ENCODE results near the gene PLS3.
A peak's percentile ranks its signal among the peaks of the same experiment; 100 is the strongest.

Gene PLS3

DNA sequence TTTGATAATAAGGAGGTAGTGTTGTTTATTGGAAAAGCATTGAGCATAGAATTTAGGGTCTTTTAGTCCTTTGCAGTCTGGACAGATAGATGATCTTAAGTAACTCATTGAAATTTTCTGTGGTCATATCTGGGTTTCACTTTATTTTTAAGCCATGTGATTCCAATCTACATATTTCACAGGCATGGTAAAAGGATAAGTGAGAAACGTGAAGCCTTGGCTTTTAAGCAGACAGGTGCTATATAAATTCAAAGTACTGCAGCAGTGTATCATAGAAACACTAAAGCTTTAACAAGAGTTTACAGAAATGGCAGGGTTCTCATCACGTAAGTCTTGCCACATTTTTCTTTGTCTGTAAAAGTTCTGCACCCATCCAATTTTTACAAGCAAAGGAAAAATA, 4.9 kb downstream of the PLS3 start:
- DNase-seq = no peak

DNA sequence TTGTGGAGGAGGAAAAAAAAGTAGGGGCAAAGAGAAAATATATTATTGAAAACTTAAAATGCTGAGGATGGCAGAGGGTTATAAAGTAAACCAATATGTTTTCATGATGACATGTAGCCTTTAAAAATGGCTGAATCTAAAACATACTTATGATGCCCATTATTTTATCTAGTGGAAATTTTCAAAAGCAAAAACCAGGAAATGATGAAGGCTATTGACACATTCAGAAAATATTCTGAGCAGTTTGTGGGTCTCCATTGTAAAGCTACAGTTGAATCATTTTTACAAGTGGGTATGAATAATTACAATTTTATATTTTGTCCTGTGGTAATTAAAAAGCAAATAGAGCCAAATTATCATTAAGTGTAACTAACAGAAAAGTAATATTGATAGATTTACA, 10.7 kb downstream of the PLS3 start:
- no peak for DNase-seq

DNA sequence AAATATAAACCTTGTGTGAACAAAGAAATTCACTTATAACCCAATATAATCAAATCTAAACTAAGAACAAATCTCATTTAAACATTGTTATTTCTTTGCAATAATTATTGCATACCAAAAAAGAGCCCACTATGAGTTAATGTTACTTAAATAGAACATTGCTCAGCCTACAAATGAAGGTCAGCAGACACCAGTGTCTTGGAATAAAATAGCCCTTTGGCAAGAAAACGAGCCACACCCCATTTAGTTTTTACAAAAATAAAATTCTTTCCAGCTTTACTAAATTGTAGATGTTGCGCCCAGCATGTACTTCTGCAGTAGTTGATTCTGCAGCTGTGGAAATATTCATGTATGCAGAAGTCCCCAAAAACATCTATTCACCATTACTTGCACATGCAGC, 12.2 kb downstream of the PLS3 start:
- DNase-seq = no peak

DNA sequence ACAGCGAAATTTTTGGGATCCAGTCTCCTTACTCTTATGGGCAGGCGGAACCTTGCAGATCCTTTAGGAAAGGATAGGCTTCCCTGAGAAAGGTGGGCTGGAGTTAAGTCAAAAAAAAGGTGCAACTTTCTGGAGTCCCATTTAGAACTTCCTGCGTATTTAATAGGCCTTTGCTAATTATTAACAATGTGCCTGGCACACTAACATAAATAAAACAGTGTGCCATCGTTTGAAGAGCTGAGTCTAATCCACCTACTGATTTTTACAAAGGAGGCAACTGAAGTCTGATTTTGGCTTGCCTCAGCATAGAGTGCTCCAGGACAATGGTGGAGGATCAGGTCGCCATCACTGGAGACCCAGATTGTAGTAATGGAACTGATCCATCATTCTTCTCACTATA, 15.7 kb downstream of the PLS3 start:
- no peak for DNase-seq

DNA sequence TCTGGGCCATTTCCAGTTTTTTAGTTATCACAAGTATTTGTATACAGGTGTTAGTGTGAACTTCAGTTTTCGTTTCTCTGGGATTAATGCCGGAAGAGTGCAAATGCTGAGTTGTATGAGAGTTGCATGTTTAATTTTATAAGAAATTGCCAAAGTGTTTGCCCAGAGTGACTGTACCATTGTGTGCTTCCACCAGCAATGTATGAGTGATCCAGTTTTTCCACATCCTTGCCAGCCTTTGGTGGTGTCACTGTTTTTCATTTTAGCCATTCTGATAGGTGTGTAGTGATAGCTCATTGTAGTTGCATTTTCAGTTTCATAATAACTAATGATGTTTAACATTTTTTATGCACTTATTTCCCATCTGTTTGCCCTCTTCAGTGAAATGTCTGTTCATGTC, 18.4 kb downstream of the PLS3 start:
- DNase-seq = no peak

DNA sequence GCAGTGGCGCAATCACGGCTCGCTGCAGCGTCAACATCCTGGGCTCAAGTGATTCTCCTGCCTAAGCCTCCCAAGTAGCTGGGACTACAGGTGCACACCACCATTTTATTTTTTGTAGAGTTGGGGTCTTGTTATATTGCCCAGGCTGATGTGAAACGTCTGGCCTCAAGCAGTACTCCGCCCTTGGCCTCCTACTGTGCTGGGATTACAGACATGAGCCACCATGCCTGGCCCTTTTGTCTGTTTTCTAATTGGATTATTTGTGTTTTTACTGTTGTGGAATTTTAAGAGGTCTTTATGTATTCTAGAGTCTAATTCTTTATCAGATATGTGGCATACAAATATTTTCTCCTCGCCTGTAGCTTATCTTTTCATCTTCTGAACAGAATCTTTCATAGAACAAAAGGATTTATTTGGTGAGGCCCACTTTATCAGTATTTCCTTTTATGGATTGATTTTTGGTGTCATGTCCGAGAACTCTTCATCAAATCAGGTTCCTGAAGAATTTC, 18.9 kb downstream of the PLS3 start:
- DNase-seq = no peak

DNA sequence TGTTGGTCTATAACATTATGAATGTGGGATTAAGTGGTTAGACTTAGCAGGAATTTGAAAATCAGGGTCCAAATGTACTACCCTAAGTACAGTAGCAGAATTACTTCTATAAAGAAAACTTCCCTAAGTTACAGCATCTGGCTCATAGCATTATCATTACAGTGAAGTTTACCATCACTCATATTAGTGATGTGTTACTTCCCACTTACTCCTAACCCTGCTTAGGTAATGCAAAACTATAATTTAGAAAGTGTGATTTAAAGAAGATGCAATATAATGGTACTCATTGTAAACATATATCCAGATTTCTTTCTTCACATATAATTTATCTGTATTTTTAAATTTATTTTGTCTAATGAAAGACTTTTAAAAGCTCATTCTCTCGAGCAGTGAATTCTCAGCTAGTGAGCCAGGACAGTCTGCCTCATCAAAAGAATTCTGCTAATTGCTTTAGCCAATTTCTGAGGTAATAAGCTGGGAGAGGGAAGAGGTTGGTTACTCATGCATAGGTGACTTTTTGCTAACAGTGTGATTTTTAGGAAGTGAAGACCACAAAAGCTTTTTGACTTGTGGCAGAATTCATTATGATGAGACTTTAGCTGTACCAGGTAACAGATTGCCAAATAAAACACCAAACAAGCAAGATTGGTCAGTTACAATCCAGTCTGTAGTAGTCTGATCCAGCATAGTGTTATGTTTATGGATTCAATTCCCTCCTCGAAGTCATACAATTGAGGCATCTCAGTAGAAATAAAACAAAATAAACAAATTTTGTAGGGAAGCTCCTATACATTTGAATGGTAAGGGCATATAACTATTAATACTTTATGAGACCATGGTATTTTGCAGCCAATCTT, 21.0 kb downstream of the PLS3 start:
- no peak for DNase-seq

DNA sequence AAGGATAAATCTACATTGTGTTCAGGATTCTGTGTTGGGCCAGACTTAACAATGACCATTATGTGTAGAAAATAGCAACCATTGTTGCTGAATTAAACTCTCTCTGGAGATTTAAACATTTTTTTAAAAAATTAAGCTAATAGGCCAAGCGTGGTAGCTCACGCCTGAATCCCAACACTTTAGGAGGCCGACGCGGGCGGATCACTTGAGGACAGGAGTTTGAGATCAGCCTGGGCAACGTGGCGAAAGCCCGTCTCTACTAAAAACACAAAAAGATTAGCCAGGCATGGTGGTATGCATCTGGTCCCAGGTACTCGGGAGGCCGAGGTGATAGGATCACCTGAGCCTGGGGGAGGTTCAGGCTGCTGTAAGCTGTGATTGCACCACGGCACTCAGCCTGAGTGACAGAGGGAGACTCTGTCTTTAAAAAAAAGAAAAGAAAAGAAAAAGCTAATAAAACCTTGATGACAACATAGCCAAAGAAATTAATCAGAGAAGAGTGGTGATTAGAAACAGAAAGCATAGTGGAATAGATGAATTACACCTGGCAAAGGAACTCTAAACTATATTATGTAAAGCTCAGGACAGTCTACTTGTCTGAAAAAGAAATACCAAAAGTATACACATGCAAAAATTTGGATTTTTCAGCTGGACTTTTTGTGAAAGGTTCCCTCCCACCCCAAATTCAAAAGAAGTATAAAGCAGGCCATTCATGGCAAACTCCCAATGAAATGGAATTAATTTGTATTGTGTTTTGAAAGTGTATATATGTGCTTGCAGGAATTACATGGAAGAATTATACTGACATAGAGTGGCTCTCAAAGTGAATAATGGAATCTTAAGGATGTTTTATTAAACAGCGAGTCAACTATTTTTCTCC, 21.9 kb downstream of the PLS3 start:
- peak in 1 of 58 donors; percentile 3 for DNase-seq

DNA sequence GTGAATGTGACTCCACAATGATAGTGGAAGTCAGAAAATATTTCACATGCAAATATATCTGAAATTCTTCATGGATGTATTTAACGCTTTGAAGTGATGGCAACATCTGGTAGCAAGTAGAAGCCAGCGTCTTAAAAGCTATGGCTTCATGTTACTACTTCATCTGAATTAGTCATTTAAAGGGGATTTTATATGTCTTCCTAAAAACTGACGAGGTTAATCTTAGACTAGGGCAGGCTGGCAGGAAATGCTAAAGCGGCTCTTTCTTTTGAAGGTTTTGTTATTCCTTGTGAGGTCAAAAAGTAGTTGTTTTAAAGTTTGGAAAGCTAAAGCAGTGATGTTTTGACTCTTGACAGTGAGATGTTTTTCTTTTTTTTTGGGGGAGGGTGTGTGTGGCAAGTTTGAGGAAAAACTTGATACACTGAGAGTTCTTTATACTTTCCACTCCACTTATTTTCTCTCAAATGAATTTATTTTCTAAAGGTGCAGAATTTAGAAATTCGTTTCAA, 22.6 kb downstream of the PLS3 start:
- no peak for DNase-seq

DNA sequence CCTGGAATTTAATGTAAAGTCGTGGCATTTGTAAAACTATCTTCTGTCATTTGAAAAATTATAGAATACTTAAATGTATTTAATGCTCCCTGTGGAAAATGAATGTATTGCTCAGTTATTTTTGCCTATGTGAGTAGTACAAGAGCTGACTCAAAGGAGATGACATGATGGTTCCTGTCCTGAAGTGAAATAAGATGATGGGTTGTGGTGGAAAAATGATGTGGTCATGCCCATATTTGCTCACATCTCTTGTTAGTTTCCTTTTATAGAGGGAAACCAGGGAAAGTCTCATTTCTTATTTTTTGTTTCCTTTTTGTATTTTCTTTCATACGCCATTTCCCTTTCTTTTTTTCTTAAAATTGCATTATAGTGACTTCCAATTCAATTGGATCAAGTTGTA, 23.7 kb downstream of the PLS3 start:
- DNase-seq = no peak

DNA sequence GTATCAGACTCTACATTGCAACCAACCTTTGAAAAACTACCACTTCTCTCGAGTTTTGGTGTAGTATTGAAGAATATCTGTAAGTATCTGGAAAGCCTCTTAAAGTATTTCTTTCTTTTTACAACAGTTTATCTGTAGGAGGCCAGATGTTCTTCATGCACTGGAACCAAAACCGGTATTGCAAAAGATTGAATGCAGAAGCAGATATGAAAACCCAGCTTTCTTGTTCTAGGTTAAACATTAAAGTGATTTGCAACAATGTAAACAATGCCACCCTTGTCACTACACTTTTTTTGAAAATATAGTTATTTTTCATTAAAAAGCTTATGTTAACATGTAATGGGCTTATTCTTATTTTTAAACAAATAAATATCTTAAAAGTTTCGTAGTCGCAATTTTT, 27.2 kb downstream of the PLS3 start:
- DNase-seq = no peak

DNA sequence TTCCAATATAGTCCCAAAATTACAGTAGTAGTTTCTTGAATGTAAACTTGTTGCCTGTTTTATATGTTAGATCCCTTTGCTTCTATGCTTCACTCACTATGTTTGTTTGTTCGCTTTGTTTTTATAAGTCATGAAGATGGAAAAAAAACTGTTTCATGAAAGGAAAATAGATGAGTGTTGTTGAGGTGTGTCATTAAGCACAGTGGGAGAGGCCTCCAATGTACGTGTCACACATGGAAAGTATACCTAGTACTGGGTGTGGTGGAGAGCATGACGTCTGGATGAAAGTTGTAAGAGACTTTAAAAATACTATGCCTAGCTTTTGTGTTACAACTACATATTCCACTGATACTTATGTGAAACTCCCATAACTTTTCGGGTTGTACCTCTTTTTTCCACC, 28.4 kb downstream of the PLS3 start:
- DNase-seq = no peak

DNA sequence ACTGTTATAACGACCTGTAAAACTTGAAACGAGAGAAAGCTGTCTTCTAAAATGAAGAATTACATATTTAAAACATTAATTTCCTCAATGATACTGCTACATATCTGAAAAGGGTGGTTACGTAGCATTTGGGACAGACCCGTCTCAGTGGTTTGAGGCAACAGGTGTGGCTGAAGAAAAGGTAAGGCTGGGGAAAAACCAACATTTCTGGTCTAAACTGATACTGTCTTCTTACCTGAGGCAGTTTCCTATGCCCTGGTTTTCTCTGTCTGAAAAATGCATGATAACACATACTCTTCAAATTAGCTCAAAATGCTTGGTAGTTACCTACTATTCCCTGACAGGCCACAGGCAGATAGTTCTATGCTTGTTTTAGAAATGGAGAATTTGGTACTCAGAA, 30.4 kb downstream of the PLS3 start:
- no peak for DNase-seq

DNA sequence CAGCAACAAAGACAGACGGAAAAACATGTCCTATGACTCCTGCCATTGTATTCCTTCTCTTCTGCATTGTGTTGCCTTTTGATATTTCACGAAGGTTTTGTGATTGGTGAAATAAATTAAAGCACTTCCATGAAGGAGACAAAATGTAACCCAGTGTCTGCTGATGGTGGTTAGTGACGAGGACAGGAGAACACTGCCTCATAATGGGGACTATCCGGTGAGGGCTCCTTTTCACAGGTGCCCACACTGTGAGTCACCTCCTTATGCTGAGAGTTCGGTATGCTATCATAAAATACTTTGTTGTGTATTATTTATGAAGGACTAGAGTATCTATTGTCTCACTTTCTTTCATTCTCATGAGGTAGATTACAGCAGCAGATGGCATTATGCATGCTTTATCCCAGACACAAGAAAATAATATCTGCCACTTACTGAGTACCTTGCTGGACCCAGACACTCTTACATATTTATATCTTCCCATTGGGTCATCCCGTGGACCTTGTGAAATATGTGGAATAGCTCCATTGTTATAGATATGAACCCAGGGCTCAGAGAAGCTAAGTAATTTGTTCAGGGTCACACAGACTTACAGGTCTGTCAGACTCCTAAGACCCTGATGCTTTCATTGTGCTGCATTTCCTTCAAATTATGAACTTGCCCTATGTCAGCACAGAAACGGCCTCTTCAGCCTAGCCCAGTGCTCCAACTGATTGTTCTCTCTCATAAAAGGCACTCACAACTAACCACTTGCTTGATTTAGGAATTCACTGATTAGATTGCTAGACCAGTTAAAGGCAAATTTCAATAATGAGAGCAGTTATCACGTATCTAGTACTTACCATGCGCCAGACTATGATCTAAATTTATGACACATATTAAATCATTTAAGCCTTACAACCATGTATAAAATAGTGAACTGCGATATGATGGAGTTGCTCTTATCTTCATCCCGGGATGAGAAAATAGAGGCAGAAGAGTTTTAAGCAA, 31.2 kb downstream of the PLS3 start:
- no peak for DNase-seq

DNA sequence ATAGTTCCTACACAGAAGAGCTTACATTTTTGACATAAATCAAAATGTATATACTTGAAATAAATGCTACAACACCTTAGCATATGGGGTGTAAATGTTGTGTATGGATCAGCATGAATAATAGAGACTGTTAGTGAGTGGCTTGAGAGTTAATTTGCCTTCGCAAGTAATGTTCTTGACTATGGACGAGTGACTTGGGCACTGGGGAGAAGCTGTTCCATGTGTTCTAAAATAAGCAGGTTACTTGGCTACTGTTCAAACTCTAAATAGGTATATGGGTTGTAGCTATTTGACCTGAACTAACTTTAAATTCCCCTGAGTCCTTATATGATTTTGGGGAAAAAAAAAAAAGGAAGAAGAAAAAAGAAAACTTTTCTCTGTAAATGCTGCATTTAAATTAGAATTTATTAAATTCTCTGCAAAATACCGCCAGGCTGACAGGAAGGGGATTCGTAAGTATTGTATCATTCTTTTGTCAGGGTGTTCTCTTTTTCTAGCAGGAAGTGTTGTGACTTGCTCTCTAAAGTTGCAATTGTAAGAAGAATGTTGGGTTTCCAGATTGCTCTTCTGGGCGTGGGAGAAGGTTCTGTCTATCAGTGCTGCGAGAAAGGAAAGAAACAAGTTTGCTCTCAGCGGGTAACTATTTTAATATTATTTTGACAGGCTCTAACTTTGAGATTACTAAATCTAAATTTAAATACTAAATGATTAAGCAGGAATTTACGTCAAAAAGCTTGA, 32.2 kb downstream of the PLS3 start:
- DNase-seq = no peak

DNA sequence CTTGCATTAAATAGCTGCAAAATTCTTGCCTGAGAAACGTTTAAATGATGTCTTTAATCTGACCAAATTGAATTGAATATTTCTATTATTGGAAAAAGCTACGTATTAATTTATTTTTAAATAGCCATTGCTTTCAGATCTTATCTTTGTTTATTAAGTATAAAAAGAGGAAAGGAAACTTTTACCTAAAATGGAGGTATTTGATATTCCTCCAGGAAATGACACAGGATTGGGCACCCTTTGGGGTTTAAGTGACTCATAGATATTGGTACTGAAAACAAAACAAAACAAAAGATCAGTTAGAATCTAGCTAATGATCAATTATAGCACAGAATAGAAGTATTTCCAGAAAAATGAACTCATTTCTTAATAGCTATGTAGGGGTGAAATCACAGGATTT, 34.1 kb downstream of the PLS3 start:
- DNase-seq = no peak

DNA sequence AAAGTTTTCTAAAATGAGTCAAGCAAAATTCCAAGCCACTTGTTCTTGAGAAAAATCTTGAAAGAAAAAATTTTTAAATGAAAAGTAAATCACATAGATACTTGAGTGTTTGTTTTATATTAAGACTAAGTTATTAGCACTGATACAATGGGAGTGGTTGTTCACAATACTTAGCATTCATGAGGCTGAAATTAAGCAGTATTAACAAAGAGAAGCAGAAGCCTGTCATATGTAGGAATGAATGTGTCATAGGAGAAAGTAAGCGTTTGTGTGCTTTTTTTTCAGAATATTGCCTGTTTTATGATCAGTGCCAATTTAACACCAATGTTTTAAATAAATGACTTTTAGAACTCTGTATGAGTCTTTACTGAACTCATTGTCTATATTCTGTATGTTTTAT, 37.6 kb downstream of the PLS3 start:
- no peak for DNase-seq

DNA sequence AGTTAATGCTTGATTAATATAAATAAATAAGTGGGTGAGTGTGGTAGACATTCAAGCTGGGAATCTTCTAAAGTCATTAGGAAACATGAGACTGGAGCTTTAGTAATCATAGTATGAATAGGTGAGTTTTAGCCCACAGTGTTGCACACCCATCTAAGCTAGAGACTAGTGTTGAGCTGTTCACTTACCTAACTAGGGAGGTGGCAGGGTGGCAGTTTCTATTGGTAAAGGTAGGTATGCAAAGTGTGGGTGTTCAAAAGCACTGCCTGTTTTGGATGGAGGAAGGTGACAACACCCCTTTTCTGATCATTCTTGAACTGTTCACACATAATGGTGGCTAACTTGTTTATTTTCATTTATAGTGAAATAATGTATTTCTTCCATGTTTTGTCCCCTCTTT, 41.3 kb downstream of the PLS3 start:
- no peak for DNase-seq

DNA sequence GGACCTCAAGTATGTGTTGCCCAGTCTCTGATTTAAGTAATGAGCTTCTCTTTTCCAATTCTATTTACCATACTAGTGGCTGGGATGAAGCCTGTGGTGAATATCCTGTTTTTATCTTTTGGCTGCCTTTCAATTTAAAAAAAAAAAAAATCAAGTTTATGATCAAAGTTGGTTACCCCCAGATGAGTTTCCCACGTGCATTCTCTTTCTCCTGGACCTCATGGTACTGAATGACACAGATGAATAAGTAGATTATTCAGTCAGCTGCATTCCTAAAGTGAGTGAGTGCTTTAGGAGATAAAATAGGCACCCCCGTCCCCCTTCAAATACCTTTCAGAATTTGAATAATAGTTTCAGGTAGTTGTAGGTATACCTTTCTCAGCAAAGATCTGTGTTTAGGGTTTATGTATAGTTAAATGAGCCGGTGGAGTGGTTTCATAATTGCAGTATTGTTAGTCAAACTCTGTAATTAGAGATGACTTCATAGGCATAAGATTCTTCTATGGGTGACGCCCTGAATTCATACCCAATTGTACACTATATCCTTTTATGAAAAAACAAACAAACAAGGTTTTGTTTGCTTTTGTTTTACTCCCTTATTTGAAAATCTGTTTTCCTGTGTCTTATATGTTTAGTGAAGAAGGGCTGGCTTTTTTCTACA, 41.9 kb downstream of the PLS3 start:
- DNase-seq = no peak
